GM21717 (cell line): ENCODE measurements around the gene SPTB.

Experiments
- ATAC-seq: cut with Tn5 transposase; IDR thresholded peaks from one replicate; pipeline ENCODE4 v1.9.1; 2021; ENCODE audit warnings: mild to moderate bottlenecking, moderate library complexity; ENCODE audit not compliant: unreplicated experiment

Gene SPTB

DNA sequence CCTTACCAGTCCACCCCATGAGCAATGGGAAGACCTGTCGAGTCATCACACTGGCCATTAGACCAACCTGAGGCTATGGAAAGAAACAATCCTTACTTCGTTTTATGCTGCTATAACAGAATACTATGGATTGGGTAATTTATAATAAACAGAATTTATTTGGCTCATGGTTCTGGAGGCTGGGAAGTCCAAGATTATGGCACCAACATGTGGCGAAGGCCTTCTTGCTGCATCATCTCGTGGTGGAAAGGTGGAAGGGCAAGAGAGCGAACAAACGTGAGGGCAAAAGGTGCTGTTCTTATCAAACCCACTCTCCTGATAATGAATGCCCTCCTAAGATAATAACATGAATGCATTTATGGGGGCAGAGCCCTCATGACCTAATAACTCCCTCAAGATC is 9.6 kb upstream of the SPTB start:
- ATAC-seq, result no peak

DNA sequence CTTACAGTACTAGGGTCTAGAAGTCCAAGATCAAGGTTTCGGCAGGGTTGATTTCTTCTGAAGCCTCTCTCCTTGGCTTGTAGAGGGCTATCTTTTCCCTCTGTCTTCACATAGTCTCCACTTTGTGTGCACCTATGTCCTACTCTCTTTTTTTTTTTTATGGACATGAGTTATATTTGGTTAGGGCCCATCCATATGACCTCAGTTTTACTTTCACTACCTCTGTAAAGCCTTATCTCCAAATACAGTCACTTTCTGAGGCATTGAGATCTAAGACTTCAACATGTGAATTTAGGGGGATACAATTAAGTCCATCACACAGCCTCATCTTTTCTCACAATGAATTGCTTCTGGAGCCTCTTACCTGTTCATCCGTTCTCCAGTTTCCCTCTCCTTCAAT is 5.9 kb upstream of the SPTB start:
- no peak for ATAC-seq

DNA sequence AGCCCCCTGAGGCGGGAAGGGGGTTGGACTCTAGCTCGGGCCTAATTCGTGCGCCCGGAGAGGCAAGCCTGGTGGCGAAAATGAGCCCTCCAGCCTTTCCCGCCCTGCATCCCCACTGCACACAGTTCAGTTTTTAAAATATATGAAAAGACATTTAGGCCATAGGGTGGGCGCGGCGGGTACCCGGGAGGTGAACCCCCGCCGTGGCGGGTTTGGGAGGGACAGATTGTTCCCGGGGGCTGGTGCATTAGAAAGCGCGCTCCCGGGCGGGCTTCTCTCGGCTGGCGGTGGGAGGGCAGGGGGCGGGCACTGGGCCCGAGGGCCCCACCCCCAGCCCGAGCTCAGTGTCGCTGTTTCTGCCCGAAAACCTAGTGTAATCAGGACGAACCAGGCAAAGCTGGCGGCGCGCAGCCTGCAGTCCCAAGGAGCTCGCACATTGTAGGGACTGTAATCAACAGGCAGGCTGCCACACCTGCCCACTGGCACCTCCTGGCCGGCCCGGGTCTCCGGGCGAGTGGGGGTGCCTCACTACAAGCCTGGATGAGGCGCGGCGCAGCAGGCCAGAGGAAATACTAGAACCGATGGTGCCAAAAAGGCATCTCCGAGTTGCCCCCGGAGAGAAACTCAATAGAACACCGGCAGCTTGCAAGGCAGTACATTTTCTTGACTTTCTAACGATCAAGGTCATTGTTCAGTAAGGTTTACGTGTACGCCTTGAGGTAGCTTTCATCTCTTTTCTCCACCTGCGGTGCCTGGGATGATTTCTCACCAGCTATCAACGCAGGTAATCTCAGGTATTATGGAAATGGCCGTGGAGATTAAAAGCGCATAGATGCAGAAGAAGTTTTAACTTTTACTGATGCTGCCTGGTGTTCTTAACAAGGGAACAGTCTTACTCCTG is 764 bp upstream of the SPTB start:
- ATAC-seq, result no peak

DNA sequence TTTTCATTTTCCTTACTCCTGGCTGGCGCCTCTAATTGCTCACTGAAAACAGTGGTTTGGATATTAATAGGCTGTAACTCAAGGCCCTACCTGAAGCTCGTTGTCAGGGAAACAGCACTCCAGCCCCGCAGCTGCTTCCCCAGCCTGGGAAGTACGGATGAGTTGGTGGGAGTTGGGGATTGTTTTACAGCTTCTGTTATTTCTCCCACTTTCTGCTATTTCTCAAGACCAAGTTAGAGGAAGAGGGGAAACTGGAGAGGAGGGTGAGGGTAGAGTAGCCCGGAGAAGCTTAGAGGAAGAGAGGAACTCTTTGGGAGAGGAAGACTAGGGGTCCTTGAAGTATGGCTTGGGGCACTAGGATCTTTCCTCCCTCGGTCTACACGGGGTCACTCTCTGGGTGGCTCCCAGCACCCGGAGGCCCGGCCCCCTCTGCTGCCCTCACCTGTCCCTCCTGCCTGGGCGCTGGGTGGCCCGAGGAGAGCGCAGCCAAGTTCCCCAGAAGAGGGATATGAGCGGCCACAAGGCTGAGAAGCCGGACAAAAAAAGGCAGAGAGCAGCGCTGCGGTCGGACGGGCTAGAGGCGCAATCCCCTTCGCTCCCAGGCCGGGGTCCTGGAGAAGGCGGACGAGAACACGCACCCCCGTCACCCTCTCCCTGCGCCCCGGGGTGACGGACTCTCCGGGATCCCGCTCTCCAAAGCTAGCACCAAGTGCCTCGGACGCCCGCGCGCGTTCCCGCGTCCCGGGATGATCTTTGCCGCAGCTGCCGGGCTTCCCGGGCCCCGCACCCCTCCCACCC is 671 bp downstream of the SPTB start:
- ATAC-seq, result no peak

DNA sequence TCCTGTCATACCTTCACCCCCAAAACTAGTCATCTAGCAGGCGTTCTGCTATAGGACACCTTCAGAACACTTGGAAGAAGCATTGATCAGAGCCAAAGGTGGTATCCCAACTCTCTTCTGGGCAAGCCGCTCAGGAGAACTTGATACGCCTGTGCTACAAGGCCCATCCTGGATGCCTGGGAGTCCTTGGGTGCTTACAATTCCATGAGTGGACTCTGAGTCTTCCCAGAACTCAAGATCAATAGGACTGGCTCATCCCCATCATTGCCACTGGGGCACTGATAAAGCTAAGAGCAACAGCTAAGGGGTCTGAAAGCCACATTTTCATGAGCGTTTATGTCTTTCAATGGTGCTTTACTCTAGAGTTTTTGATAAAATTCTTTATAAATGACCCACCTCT is 1.9 kb downstream of the SPTB start:
- no peak for ATAC-seq

DNA sequence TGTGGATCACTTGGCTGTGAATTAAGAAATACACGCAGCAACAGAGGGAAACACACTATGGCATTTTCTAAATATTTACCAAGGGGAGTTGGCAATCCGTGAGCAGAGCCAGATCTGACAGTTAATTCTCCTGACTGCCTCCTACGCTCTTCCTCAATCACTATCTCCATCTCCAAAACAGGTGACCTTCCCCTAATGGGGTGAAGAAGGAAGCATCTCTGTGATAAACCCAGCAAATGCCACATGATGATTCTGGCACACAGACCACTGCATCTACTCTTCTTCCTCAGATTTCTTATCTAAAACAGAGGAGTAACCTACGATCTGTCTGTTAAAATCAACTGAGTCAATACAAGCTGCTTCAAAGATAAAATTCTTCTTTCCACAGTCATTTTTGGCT is 4.4 kb downstream of the SPTB start:
- ATAC-seq, result no peak

DNA sequence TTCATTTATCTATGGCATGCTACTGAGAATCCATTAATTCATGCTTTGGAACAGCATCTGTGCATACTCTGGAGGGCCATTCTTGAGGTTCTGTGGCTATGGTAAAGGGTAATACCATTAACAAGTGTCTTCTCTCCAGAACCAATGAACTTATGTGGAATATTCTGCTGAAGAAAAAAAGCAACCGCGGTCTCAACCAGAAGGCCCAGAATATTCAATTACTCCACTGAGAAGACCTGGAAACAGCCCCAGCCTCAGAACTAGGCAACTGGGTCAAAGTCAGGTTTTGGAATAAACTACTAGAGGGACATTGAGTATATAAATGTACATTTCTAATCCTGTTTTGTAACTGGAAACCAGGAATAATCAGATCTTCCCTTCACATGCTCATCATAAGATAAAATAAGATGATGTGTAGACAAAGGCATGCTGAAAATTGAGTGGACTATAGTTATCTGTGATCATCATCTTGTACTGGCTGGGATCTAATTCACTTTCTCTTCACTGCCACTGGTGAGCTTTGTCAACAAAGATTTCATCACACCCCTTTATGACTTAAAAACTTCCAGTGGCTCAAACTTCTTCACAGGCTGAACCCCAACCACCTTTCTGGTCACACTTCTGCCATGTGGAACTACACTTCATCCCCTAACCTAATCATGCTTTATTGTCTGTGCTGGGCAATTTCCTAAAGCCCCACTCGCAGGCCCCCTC is 6.0 kb downstream of the SPTB start:
- no peak for ATAC-seq

DNA sequence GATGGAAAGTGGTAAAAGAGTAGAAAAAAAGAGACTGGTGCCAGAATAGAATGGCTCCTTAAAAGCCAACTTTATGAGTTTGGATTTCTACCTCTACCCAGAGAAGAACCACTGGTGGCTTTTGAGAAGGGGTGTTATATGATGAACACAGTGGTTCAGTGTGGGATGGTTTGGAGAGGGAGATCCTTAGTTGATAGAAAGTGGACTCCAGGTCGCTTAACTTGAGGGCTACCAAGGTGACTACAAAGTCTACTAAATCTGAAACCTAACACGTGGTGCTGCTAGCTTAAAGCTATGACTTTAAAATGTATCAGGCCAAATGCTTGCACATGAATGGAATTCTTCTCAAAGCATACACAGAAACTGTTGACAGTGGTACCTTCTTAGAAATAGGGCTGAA is 8.4 kb downstream of the SPTB start:
- no peak for ATAC-seq

DNA sequence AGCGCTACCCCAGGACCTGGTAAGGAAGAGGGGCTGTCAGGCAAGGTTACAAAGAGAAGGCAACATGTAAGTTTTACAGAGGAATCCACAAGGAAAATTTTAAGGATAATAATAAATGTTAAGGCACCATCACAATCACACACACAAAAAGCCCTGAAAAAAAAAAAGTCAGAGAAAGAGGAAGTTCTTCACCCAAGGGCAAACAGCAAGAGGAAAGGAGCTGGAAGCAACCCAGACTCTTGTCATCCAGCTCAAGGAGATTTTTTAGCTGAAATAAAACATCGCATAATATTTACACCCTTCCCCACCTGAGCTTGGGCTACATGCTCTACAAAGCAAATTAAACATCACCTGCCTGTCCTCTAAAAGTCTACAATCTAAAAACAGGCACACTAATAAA is 9.5 kb downstream of the SPTB start:
- ATAC-seq, result no peak

DNA sequence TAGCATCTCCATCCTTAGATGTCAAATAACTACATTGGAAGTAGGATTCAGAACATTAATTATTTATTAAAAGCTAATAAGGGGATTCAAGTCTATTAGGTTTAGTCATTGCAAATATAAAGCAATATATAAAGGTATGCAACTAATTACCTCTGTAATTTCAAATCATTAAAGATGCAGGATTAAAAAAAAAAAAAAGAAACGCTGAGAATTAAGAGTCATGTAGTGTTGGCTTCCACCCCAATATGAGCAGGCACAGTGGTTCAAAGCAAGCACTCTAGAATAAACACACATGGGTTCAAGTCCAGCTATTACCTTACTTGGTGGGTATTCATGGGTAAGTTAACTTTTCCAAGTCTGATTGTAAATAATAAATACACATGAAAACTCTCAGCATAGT is 10.9 kb downstream of the SPTB start:
- no peak for ATAC-seq

DNA sequence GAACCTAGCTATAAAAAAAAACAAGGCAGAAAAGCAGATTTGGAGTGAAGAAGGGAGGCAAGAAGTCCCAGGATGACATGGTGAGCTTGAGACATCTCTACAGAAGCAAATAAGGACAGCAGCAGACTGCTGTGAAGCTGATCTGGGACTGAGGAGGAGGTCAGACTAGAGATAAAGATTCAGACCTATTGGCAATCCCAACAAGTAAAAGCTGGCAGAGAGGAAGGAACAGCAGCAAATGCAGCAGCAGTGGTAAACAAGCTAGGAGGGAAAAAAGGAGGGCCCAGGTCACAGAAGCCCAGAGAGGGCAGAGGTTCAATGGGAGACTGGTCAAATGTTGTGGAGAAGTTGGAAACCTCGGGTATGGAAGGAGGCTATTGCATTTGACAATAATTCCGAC is 11.3 kb downstream of the SPTB start:
- no peak for ATAC-seq

DNA sequence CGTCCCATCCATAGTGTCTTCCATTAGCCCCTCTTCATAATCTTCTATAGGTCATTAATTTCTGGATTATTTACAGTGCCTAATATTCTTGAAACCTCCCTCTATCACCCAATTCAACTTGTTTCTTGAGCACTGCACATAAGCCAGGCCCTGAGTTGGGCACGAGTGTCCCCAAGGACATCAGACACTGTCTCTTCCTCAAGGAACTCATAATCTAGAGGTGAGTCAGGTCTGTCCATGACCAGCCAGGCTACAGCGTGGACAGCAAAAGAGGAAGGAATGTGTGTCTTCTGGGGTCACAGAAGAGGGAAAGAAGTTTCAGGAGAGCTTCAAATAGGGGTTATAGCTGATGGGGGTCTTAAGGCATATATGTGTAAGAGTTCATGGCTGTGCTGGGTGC is 12.5 kb downstream of the SPTB start:
- ATAC-seq, result no peak

DNA sequence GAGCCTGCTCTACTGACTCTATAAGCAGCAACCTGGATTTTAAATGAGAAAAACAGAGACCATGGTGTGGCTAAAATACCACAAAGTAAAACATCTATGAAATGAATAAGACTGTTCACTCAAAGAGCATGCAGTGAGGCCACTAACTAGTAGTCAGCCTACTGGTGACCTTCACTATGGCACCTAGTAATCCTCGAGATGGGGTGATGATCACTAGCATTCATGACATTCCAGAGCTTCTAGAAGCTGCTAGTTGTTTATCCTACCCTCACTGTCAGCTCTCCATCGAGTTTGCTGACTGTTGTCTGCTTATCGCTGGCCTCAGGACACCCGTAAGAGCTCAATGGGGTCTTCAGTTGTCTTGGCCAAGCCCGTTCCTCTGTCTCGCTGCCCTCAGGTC is 13.7 kb downstream of the SPTB start:
- no peak for ATAC-seq

DNA sequence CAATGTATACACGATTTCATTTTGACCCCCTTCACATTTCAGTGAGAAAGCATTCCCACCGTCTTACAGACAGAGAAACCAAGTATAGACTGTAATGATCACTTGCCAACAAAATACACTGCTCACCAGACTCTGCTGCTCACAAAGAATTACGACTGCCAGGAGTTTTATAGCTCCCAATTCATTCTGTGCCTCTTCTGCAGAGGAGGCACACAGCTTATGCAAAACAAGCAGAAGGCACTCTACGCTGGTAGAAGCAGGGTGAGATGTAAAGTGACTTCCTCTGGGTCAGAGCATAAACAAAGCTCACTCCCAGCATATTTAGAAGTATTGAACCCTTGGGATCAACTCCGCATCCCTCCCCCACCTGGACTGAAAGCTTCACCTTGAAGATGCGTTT is 14.6 kb downstream of the SPTB start:
- ATAC-seq, result no peak

DNA sequence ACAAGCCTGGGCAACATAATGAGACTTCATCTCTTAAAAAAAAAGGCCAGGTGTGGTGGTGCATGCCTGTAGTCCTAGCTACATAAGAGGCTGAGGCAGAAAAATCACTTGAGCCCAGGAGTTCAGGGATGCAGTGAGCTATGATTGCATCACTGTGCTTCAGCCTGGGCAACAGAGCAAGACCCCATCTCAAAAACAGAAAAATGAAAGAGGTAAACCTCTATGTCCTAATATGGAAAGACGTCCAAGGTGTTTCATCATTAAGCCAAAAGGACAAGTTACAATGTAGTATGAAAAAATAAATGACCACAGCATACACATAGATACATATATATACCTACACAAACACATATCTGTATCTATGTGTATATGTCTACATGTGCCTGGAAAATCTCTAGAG is 15.4 kb downstream of the SPTB start:
- no peak for ATAC-seq

DNA sequence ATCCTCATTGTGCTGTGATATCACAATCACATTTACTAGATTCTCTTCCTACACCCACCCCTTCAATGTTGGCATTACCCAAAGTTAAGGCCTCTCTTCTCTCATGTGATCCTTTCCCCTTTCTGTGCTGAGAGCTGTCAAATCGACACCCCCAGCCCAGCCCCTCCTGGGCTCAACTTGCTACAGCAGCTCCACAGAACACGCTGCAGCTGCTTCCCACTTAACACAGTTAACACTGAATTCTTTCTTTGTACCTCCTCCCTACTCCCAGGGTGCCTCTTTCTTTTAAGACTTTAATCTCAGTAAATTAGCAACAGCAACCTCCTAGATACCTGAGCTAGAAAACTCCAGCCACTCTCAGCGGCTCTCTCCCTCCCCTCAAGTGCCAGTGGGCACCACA is 17.8 kb downstream of the SPTB start:
- ATAC-seq, result no peak

DNA sequence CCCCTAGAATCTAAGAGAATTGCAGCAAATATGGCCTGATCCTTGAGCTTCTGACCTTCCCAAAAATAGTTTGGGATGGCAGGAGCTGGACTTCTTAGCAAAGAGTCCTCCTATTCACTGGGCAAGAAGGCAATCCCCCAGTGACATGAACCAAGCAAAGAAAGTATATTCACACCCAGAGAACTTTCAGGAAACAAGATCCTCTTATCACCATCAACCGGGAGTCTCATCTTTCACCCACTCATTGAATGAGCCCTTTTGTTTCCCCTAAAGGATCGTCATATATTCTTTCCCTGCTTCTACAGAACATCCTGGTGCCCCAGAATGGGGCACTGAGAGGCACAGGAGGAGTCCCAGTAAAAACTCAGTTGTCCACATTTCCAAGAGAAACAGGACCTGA is 19.7 kb downstream of the SPTB start:
- ATAC-seq, result no peak

DNA sequence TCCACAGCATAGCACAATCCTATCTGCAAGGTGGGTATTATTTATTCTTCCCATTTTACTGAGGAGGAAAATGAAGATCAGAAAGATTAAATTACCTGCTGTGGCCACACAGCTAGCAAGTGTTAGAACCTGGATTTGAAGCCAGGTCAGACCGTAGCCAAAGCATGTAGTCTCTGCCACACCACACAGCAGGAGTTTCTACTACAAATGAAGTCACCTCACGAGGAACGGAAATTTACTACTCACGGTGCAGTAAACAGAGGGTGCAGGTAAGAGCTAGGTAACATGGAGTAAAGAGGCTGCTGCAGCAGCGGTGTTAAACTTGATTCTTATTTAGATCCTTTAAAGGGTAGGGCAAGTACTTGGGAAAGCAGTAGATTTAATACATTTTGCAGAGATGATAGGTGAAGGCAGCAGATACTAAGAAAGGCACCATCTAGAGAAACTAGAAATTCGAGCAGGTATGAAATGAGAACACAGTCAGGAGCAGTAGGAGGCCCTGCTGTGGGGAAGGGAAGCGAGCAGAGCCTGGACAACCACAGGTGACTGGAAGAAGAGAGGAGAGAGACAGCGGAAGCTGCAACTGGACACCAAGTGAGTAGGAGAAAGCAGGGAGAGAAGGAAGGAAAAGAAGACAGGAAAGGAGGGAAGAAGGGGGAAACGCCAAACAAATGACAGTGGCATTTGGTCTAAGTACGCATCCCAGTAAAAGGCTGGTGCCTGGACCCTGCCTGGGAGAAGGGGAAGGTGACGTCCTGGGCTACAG is 21.5 kb downstream of the SPTB start:
- ATAC-seq, result no peak

DNA sequence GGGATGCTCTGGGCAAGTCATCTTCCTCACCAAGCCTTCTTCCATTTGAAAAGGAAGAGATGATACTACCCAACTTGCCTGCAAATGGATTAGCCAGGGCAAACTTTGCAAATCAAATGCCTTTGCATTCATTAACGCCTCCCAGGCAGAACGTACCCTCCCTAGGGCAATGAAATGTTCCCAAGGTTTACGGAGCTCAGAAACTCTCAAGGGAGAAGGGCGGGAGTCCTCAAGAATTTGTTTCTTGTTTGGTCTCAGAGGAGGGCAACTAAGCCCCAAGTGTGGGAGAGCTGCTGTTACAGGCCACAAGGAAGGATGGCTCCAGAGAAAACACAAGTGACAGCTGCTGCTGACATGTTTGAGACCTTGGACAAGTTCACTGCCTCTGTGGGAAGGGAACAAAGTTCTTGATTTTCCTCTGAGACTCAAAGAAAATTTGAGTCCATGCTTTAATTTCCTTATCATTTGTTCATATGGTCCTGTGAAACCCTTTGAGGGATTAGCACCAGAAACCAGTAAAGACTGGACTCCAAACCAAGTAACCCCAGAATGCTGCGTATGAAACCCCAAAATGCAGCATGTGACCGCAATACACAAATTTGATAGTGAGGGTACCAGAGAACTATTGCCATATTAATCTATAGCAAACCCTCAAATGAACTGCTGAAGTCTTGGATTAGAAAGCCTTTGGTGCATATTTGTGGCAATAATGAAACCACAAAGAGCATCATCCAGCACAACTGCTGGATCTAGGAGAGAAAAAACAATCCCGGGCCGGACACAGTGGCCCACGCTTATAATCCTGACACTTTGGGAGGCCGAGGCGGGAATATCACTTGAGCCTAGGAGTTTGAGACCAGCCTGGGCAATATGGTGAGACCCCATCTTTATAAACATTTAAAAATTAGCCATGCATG is 22.9 kb downstream of the SPTB start:
- no peak for ATAC-seq
